ENCODE results near the gene MS4A5.

DNA sequence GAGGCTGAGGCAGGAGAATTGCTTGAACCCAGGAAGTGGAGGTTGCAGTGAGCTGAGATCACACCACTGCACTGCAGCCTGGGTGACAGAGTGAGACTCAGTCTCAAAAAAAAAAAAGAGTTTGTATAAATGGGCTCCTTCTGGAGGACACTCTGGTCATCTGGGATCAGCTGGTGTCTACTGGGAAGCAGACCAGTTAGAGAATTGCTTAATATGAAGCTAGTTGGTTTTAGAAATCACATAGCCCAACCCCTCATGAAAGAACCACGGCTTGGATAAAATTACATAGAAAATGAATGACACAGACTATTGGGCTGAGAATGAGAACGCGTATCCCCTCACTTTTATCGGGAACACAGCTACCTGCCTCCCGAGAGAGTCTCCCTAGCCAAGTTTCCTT is 36.4 kb upstream of the MS4A5 start:
- TF ChIP-seq, protein P1, sequence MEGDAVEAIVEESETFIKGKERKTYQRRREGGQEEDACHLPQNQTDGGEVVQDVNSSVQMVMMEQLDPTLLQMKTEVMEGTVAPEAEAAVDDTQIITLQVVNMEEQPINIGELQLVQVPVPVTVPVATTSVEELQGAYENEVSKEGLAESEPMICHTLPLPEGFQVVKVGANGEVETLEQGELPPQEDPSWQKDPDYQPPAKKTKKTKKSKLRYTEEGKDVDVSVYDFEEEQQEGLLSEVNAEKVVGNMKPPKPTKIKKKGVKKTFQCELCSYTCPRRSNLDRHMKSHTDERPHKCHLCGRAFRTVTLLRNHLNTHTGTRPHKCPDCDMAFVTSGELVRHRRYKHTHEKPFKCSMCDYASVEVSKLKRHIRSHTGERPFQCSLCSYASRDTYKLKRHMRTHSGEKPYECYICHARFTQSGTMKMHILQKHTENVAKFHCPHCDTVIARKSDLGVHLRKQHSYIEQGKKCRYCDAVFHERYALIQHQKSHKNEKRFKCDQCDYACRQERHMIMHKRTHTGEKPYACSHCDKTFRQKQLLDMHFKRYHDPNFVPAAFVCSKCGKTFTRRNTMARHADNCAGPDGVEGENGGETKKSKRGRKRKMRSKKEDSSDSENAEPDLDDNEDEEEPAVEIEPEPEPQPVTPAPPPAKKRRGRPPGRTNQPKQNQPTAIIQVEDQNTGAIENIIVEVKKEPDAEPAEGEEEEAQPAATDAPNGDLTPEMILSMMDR (optimal IDR thresholded peaks at IDR 0.05 in 1 of 3, IDR thresholded peaks at IDR 0.05 in 1 of 3, conservative IDR thresholded peaks at IDR 0.05 in 1 of 3; ENCODE audit: extremely low read depth in 1 of 3, insufficient read depth in 2 of 3, low read length in 3 of 3) = no peak
- TF ChIP-seq EZH2 (IDR thresholded peaks at IDR 0.05; ENCODE audit: low read length) = no peak

All from keratinocyte (primary cell).